ENCODE data around the gene ITK.

DNA sequence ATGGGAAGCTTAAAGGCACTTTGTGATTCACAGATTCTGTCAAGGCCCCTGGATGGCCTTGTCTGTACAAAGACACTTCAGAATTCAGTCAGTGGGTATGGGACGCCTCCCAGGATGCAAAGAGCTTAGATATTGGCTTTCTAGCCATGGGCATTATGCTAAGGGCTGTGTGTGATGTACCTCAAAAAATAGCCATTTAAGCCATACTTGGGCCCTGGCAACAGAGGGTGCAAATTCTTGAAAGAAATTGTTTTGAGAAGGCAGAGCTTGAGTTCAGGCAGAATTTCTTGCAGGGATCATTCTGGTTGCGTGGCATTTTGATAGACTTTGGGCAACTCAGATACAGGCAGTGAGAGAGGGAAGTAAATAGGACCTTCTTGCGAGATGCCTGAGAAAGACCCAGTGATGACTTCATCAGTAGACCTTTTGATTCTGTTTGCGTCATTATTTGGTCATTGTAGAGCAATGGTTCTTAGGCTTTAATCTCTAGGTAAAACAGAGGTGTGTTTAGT, 89.2 kb downstream of the ITK start:
- TF ChIP-seq CTCF (IDR thresholded peaks at IDR 0.05; ENCODE audit: extremely low read depth in 1 of 2, insufficient read depth in 1 of 2, low read depth in 1 of 2, low read length in 2 of 2), result no peak
- TF ChIP-seq JUN (IDR thresholded peaks at IDR 0.05; ENCODE audit: borderline replicate concordance, insufficient read depth, insufficient read length, low read depth), result no peak
- TF ChIP-seq FOS (IDR thresholded peaks at IDR 0.05; ENCODE audit: borderline replicate concordance, insufficient read depth, low read length), result no peak
- no peak for TF ChIP-seq POLR2A (IDR thresholded peaks at IDR 0.05; ENCODE audit: low read depth, low read length)
- TF ChIP-seq EZH2 (IDR thresholded peaks at IDR 0.05; ENCODE audit: borderline replicate concordance, low read depth, low read length, severe bottlenecking), result no peak

Measured in endothelial cell of umbilical vein (primary cell).